ENCODE data around the gene PLEKHA6.
A peak's percentile ranks its signal among the peaks of the same experiment; 100 is the strongest.

The PLEKHA6 gene

GRCh38 chr1:204406621-204407020 lies 46.9 kb upstream of the PLEKHA6 start:
- H3K4me3 ChIP-seq (ENCODE audit: low read length): peak overlapping the region; percentile 100
- DNase-seq (ENCODE audit: low read depth): no peak
- no peak for TF ChIP-seq CTCF (conservative IDR thresholded peaks at IDR 0.05; ENCODE audit: low read length)

GRCh38 chr1:204405988-204406387 lies 46.3 kb upstream of the PLEKHA6 start:
- TF ChIP-seq CTCF (conservative IDR thresholded peaks at IDR 0.05; ENCODE audit: low read length): no peak
- no peak for DNase-seq (ENCODE audit: low read depth)
- H3K4me3 ChIP-seq (ENCODE audit: low read length): peak overlapping the region; percentile 15

DNA sequence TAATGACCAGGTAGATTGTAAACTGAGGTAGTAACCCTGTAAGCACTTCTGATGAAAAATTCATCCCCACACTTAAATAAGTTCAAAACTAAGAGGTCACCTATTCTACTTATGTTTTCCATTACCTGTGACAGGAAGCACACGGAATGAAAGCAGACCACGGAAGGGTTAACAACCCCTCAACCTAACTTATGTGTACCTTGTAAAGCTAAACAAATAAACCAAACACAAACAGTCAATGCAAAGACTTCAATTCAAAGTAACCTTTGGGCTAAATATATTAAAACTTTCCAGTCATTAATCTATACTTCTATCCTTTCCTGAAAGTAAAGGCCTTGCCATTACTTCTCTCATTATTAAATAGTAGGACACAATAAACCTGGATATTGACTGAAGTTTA lies 44.9 kb upstream of the PLEKHA6 start:
- DNase-seq (ENCODE audit: low read depth): no peak
- H3K4me3 ChIP-seq (ENCODE audit: low read length): no peak overlapping the region
- TF ChIP-seq CTCF (conservative IDR thresholded peaks at IDR 0.05; ENCODE audit: low read length): no peak

DNA sequence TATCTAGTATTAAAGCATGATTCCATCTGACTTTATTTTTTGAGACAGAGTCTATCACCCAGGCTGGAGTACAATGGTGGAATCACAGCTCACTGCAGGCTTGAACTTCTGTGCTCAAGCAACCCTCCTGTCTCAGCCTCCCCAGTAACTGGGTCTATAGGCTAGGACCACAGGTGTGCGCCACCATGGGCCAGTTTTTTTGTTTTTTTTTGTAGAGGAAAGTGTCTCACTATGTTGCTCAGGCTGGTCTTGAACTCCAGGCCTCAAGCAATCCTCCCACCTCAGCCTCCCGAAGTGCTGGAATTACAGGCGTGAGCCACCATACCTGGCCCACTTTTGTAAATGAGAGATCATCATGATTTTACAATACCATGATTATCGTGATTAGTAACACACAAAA lies 42.7 kb upstream of the PLEKHA6 start:
- no peak for DNase-seq (ENCODE audit: low read depth)
- TF ChIP-seq CTCF (conservative IDR thresholded peaks at IDR 0.05; ENCODE audit: low read length): no peak
- H3K4me3 ChIP-seq (ENCODE audit: low read length): no peak overlapping the region

DNA sequence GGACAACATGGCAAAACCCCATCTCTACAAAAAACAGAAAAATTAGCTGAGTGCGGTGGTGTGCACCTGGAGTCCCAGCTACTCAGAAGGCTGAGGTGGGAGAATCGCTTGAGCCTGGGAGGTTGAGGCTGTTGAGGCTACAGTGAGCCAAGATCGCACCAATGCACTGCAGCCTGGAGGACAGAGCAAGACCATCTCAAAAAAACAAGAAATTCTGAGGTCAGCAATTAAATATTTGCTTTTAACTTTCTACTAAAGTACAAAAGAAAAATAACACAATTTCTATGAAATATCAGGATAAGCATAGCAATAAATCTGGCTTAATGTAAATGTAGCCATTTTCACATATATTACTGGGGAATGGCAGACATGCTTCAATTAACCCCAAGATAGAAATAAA lies 42.0 kb upstream of the PLEKHA6 start:
- no peak overlapping the region for H3K4me3 ChIP-seq (ENCODE audit: low read length)
- DNase-seq (ENCODE audit: low read depth): no peak

GRCh38 chr1:204400882-204401510 lies 41.3 kb upstream of the PLEKHA6 start:
- no peak for DNase-seq (ENCODE audit: low read depth)
- no peak overlapping the region for H3K4me3 ChIP-seq (ENCODE audit: low read length)
- no peak for TF ChIP-seq CTCF (conservative IDR thresholded peaks at IDR 0.05; ENCODE audit: low read length)

More for the DNA sequence above, 42.0 kb upstream of the PLEKHA6 start:
- TF ChIP-seq CTCF (conservative IDR thresholded peaks at IDR 0.05; ENCODE audit: low read length): no peak

Data from AG10803 (cell line).